DMS53 treated with DMSO at 0.1 percent for 48 hours (cell line): ENCODE measurements around the gene FCER2.
"Not testable (repeated sequence)": the region's sequence is repeated elsewhere in the genome, so short reads cannot be mapped to it uniquely, and the experiment has no call there.

Source experiments
- DNase-seq: peaks from one replicate; lab custom pipeline; 2025; ENCODE audit not compliant: unreplicated experiment; lab: John Stamatoyannopoulos, UW

Gene FCER2, protein sequence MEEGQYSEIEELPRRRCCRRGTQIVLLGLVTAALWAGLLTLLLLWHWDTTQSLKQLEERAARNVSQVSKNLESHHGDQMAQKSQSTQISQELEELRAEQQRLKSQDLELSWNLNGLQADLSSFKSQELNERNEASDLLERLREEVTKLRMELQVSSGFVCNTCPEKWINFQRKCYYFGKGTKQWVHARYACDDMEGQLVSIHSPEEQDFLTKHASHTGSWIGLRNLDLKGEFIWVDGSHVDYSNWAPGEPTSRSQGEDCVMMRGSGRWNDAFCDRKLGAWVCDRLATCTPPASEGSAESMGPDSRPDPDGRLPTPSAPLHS

DNA sequence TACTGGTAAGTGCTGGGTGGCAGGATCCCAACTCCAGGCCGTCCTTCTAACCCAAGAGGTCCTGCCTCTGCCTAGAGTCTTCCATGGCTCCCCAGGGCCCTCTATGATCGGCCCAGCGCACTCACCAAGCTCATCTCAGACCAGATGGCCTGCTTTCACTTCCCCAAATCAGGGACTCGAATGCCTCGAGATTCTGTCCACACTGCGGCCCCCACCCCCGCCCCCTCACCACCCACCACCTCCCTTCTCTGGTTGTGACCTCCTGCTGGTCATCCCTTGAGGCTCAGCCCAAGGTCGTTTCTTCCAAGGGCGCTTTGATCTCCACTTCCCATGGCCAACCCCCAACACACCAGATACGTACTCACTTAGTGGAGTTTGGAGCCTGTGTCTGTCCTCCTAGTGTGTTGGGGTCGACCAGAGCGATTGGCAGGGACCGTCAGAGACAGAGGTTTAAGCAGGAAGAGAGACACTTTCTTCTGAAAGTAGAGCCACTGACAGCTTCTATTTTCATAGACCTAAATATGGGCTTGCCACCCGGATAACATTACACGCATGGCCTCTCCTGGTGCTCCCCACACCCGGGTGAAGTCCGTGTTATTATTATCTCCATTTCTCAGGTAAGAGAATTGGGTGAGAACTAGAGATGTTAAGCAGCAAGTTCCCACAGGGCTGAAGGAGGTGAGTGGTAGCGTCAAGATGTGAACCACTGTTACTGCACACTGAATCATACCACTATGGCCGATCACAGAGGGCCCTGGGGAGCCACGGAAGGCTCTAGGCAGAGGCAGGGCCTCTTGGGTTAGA, at the start of gene FCER2:
TSS of gene FCER2 (minus strand) at position 478 of the 804 bp plus-strand sequence. CDS start 2,371 bp downstream, outside the sequence.
- no peak for DNase-seq

DNA sequence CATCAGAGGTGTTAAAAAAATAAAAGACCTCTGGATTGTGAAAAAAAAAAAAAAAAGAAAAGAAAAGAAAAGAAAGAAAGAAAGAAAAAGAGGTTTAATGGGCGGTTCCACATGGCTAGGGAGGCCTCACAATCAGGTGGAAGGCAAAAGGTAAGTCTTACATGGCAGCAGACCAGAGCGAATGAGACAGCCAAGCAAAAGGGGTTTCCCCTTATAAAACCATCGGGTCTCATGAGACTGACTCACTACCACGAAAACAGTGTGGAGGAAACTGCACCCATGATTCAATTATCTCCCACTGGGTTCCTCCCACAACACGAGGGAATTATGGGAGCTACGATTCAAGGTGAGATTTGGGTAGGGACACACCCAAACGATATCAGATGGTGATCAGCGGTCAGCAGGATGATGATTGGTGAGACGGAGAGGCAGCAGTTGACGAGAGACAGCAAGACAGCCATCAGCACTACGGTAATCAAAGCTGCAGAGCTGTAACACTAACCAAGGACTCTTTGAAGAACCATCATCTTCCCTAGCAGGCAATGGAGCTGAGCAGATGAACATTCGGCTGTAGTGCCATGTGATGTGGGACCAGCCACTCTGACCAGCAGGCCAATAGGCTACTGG, 49.3 kb upstream of the FCER2 start:
- no peak for DNase-seq

- DNase-seq: peak; percentile 7
Measured at GRCh38 chr19:7748756-7749155, 46.8 kb upstream of the FCER2 start.

DNA sequence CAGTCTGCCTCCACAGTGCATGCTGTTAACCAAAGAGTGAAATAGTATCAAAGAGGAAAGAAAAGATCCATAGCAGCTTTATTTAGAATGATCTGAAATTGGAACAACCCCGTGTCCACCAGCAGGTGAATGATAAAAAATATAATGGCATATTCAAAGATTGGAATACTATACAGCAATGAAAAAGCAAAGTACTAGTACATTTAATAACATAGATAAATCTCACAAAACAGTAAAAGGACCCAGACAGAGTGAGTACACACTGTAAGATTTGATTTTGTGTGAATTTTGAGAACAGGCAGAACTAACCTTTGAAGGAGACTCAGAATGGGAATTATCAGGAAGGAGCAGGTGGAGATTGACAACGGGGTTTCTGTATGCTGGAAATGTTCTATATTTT, 46.2 kb upstream of the FCER2 start:
- no peak for DNase-seq

DNA sequence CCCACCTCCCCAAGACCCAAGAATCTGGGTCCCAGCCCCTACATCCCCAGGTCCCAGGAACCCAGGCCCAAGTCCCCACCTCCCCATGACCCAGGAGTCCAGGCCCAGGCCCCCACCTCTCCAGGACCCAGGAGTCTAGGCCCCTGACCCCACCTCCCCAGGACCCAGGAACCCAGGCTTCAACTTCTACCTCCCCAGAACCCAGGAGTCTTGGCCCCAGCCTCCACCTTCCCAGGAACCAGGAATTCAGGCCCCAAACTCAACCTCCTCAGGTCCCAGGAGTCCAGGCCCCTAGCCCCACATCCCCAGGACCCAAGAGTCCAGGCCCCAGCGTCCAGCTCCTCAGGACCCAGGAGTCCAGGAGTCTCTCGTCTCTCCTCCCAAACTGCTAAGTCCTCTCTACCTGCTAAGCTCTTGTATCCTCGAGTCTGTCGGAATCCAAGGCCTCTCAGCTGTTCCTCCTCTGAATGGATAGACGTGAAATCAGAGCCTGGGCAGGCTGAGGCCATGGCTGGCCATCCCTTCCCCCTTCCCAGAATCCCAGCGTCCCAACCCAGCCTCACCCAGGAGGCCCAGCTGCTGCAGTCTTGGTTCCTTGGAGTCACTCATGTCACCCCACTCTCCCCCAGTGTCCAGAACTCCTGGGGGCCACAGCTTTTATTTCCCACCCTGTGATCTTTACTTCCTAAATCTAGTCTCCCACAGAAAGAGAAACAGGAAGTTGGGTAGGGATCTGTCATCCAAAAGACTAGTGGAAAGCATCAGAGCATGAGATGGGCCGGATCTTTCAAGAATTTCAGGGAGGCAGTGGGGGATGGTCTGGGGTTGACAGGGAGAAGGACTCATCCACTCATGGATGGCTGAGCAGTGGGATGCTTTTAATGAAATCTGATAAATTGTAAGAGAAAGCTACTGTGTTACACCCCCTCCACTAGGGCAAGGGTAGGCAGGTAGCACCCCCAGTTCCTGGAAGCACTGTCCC, 45.3 kb upstream of the FCER2 start, which contains the start of gene CD209:
TSS of gene CD209 (minus strand) at position 632 of the 982 bp plus-strand sequence. CDS start at position 609, 23 bp downstream.
- DNase-seq: no peak

DNA sequence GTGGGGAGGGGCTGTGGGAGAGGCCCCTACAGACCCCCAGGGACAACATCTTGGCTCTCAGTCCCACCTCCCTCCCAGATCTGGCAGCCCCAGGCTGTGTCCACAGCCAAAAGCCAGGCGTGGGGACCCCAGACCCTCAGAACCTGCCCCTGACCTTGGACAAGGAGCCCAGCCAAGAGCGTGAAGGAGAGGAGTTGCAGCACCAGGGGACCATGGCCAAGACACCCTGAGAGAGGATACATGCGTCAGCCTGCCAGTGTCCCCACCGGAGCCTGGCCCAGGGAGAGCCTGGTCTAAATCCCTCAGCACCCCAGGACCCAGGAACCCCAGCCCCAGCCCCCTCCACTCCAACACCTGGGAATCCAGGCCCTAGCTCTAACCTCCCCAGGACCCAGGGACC, 44.4 kb upstream of the FCER2 start:
- DNase-seq: not testable (repeated sequence)

GRCh38 chr19:7744871-7745650, 43.1 kb upstream of the FCER2 start:
- DNase-seq: no peak

GRCh38 chr19:7744199-7744786, 42.4 kb upstream of the FCER2 start:
- no peak for DNase-seq

DNA sequence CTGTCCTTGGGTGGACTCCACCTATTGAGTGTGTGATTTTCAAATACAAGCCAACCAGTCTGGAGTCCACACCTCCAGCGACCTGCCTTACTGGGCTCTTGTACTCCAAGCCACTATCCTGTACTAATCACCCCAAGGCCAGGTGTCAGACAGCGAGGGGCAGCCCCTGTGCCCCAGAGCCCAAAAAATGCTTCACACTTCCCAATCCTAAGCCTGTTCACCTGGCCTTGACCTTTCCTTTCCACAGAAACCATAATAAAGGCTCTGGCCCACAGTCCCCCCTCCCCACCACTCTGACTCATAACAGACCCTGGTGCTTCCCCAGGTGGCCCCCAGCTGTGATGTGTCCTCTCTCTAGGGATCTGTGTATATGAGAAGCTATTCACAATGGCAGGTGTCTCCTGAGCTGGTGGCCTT, 41.5 kb upstream of the FCER2 start:
- DNase-seq: no peak

GRCh38 chr19:7742991-7743390, 41.1 kb upstream of the FCER2 start:
- DNase-seq: no peak

DNA sequence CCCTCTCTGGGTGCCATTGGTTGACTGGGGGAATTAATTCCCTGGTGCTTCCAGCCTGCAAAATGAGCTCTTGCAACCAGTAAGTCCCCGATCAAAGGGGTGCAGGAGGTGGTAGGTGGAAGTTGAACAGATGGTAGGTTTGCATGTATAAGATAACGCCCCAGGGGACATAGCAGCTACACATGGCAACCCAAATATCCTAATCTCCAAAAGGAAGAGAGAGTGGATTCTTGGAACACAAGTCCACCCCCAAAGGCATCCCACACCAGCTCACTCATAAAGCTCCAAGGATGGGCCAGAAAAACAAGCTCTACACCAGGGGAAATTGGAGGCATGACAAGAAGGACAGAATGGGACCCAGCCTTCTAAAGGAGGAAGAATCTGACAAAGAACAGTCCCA, 40.6 kb upstream of the FCER2 start:
- no peak for DNase-seq

DNA sequence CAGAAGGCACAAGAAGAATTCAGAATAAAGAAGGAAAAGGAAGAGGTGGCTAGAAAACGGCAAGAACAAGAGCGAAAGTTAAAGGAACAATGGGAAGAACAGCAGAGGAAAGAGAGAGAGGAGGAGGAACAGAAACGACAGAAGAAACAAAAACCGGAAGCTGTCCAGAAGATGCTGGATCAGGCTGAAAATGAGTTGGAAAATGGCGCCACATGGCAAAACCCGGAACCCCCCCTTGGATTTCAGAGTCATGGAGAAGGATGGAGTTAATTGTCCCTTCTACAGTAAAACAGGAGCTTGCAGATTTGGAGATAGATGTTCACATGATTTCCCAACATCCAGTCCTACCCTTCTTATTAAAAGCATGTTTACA, 38.7 kb upstream of the FCER2 start:
- DNase-seq: no peak

- DNase-seq: no peak
Measured at GRCh38 chr19:7739801-7740681, 38.1 kb upstream of the FCER2 start.

DNA sequence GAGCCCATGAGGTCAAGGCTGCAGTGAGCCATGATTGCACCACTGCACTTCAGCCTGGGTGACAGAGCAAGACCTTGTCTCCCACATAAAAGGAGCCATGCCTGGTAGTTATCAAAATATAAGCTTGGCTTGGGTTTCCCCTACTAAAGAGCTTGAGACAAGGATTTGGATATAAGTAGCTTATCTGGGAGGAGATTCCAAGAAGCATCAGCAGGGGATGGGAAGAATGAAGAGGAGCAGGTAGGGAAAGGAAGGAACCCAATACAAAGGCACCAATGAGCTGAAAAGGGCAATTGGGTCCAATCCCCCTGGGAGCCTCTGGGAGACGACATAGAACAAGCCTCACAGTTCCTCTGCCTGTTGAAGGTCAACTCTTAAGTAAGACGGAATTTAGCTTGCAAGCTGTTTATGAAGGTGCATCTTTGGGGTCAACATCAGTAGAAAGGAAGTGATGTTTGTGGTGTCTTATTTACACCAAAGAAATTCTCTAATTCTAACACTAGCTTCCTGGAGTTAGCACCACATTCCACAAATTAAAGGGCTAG, 37.4 kb upstream of the FCER2 start:
- no peak for DNase-seq

GRCh38 chr19:7738023-7738422, 36.1 kb upstream of the FCER2 start:
- no peak for DNase-seq

- DNase-seq: no peak
Measured at GRCh38 chr19:7737215-7737614, 35.3 kb upstream of the FCER2 start.

- DNase-seq: no peak
Measured at GRCh38 chr19:7736148-7736547, 34.2 kb upstream of the FCER2 start.
